HEK293T (cell line): Measurements from ENCODE around the gene CR2.

Experiments used
- CTCF ChIA-PET: fragments of 350-600 bp; formaldehyde crosslinking; extraction: SDS; loops from one replicate; lab custom pipeline; 2021; ENCODE audit warnings: antibody characterized with exemption, inconsistent platforms; lab: Yijun Ruan, JAX
- POLR2A ChIA-PET: fragments of 350-600 bp; formaldehyde crosslinking; extraction: SDS; loops from one replicate; lab custom pipeline; 2020; ENCODE audit warnings: antibody characterized with exemption, inconsistent platforms; lab: Yijun Ruan, JAX
- DNase-seq: peaks from one replicate; pipeline ENCODE4 v3.0.0; 2012; ENCODE audit warnings: mixed read lengths; ENCODE audit errors: extremely low spot score
- ARNT ChIP-seq: fragments of 450-650 bp; IDR thresholded peaks from 2 replicates; pipeline ENCODE4 v1.6.1; 2017; ENCODE audit warnings: mild to moderate bottlenecking
- BHLHE40 ChIP-seq: fragments of 450-650 bp; IDR thresholded peaks from 2 replicates; pipeline ENCODE4 v1.6.1; 2016; ENCODE audit warnings: mild to moderate bottlenecking, moderate library complexity, borderline replicate concordance
- CTBP1 ChIP-seq: fragments of 450-650 bp; IDR thresholded peaks from 2 replicates; pipeline ENCODE4 v1.6.1; 2016; ENCODE audit warnings: borderline replicate concordance
- ELF4 ChIP-seq: fragments of 450-650 bp; IDR thresholded peaks from 2 replicates; pipeline ENCODE4 v1.6.1; 2017; ENCODE audit warnings: antibody characterized with exemption
- FOXA1 ChIP-seq: fragments of 450-650 bp; IDR thresholded peaks from 2 replicates; pipeline ENCODE4 v1.6.1; 2016; ENCODE audit warnings: mild to moderate bottlenecking
- FOXK2 ChIP-seq: fragments of 450-650 bp; IDR thresholded peaks from 2 replicates; pipeline ENCODE4 v1.6.1; 2016; ENCODE audit warnings: mild to moderate bottlenecking
- FOXM1 ChIP-seq: fragments of 450-650 bp; IDR thresholded peaks from 2 replicates; pipeline ENCODE4 v1.6.1; 2017; ENCODE audit warnings: mild to moderate bottlenecking, borderline replicate concordance
- HDGF ChIP-seq: fragments of 450-650 bp; IDR thresholded peaks from 2 replicates; pipeline ENCODE4 v1.6.1; 2017; ENCODE audit warnings: antibody characterized with exemption, borderline replicate concordance
- L3MBTL2 ChIP-seq: fragments of 450-650 bp; conservative IDR thresholded peaks from 2 replicates; pipeline ENCODE4 v1.6.1; 2016; ENCODE audit warnings: mild to moderate bottlenecking
- LEF1 ChIP-seq: fragments of 450-650 bp; IDR thresholded peaks from 2 replicates; pipeline ENCODE4 v1.6.1; 2017; ENCODE audit warnings: mild to moderate bottlenecking, borderline replicate concordance
- NFRKB ChIP-seq: fragments of 450-650 bp; IDR thresholded peaks from 2 replicates; pipeline ENCODE4 v1.6.1; 2016; ENCODE audit warnings: mild to moderate bottlenecking, moderate library complexity
- SP1 ChIP-seq: fragments of 450-650 bp; IDR thresholded peaks from 2 replicates; pipeline ENCODE4 v1.6.1; 2017
- SUZ12 ChIP-seq: fragments of 450-650 bp; IDR thresholded peaks from 2 replicates; pipeline ENCODE4 v1.6.1; 2016; ENCODE audit warnings: mild to moderate bottlenecking
- TARDBP ChIP-seq: fragments of 450-650 bp; IDR thresholded peaks from 2 replicates; pipeline ENCODE4 v1.6.1; 2016
- ZNF384 ChIP-seq: fragments of 450-650 bp; IDR thresholded peaks from 2 replicates; pipeline ENCODE4 v1.6.1; 2016
- TF ChIP-seq, protein P1 (sequence below): fragments of 450-650 bp; IDR thresholded peaks from 2 replicates; pipeline ENCODE4 v1.6.1; 2016

The CR2 gene

GRCh38 chr1:207440626-207441025, 13.5 kb upstream of the CR2 start:
- POLR2A ChIA-PET = no interaction called here
- DNase-seq = no peak
- CTCF ChIA-PET = no interaction called here
- TF ChIP-seq ELF4 (no peak), CTBP1 (no peak), SP1 (no peak), FOXM1 (no peak), TARDBP (no peak), ZNF384 (no peak), FOXK2 (no peak), NFRKB (no peak), L3MBTL2 (no peak), FOXA1 (no peak), BHLHE40 (no peak), LEF1 (no peak), HDGF (no peak), ARNT (no peak), SUZ12 (no peak)
- TF ChIP-seq, protein P1, sequence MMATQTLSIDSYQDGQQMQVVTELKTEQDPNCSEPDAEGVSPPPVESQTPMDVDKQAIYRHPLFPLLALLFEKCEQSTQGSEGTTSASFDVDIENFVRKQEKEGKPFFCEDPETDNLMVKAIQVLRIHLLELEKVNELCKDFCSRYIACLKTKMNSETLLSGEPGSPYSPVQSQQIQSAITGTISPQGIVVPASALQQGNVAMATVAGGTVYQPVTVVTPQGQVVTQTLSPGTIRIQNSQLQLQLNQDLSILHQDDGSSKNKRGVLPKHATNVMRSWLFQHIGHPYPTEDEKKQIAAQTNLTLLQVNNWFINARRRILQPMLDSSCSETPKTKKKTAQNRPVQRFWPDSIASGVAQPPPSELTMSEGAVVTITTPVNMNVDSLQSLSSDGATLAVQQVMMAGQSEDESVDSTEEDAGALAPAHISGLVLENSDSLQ = no peak

GRCh38 chr1:207444514-207445217, 9.5 kb upstream of the CR2 start:
- TF ChIP-seq BHLHE40 (no peak), SUZ12 (no peak), ARNT (no peak)
- no peak for DNase-seq
- ChIA-PET POLR2A (no interaction called here), CTCF (no interaction called here)

GRCh38 chr1:207453710-207454045, 450 bp upstream of the CR2 start:
- no peak for DNase-seq
- TF ChIP-seq L3MBTL2 (no peak), NFRKB (no peak), FOXA1 (no peak), ZNF384 (no peak), ARNT (no peak), SUZ12 (no peak), ELF4 (no peak), HDGF (no peak), CTBP1 (no peak), FOXK2 (no peak), SP1 (no peak), FOXM1 (no peak), TARDBP (no peak), BHLHE40 (no peak), LEF1 (no peak)
- TF ChIP-seq, protein P1 = no peak
- ChIA-PET CTCF (interaction anchor here (1.7 to 2.5 kb wide), 2 partner anchors 14 to 46 kb away, joined by 5 to 11 read pairs; no protein-coding TSS in a partner anchor), POLR2A (no interaction called here)

- ChIA-PET POLR2A (interaction anchor here (1.1 kb wide), 1 partner anchor 8 kb away, joined by 3 read pairs; no protein-coding TSS in a partner anchor), CTCF (interaction anchor here (1.2 to 2.5 kb wide), 3 partner anchors 12 to 44 kb away, joined by 3 to 11 read pairs (median 5); partner anchors contain the start of gene CR1)
Observed at GRCh38 chr1:207455183-207455754, 1.1 kb downstream of the CR2 start.

DNA sequence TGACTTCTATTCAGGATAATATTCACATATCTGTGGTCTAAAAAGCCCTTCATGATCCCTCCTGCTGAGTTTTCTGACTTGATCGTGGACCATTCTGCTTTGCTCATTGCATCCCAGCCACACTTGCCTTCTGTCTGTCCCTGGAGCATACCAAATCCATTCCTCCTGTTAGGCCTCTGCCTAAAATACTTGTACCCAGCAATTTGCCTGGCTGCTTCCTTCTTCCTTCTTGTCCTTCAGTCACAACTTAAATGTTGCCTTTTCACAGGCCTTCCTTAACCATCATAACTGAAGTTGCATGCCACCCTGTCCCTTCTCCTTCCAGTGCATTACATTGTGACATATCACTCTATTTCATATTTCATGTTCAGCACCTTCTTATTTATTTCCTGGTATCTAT, 4.3 kb downstream of the CR2 start:
- ChIA-PET CTCF (no interaction called here), POLR2A (no interaction called here)
- DNase-seq = no peak
- TF ChIP-seq NFRKB (no peak), LEF1 (no peak), CTBP1 (no peak), SP1 (no peak), ARNT (no peak), TARDBP (no peak), FOXA1 (no peak), ELF4 (no peak), L3MBTL2 (no peak), HDGF (no peak), ZNF384 (no peak), FOXM1 (no peak), BHLHE40 (no peak), FOXK2 (no peak), SUZ12 (no peak)
- TF ChIP-seq, protein P1 = no peak

More at GRCh38 chr1:207455183-207455754, 1.1 kb downstream of the CR2 start:
- no peak for DNase-seq
- TF ChIP-seq BHLHE40 (no peak), NFRKB (no peak)

GRCh38 chr1:207459008-207459407, 4.9 kb downstream of the CR2 start:
- POLR2A ChIA-PET = no interaction called here
- no peak for DNase-seq
- no peak for TF ChIP-seq NFRKB
- TF ChIP-seq ZNF384 = no peak
- no peak for TF ChIP-seq TARDBP
- CTCF ChIA-PET = no interaction called here

- CTCF ChIA-PET = no interaction called here
- no peak for TF ChIP-seq ZNF384
- no peak for TF ChIP-seq ARNT
- no peak for TF ChIP-seq HDGF
- no peak for TF ChIP-seq LEF1
- TF ChIP-seq, protein P1 = no peak
- no peak for TF ChIP-seq FOXM1
- TF ChIP-seq SP1 = no peak
- no peak for TF ChIP-seq TARDBP
- no peak for TF ChIP-seq FOXK2
- no peak for TF ChIP-seq SUZ12
- TF ChIP-seq CTBP1 = no peak
- POLR2A ChIA-PET = no interaction called here
- no peak for DNase-seq
Observed at GRCh38 chr1:207461649-207462048, 7.5 kb downstream of the CR2 start.
